Natural killer cell (primary cell): ENCODE measurements around the gene G6PC1. TPM values are rescaled to one million over a fixed set of nuclear protein-coding genes. Genes with fewer than 3 reads are reported as not detected.

Experiments used
- ATAC-seq, 3 donors: fragments of 150-1000 bp in 2 of 3; fragments of 200-7000 bp in 1 of 3; cut with Tn5 transposase; 1 replicate in 1 of 3; 2 replicates in 2 of 3; pipeline ENCODE4 v1.10.0; 2021; ENCODE audit warnings: mild to moderate bottlenecking in 2 of 3, moderate library complexity in 2 of 3
- DNase-seq, 2 donors: peaks; one replicate each; pipeline versions ENCODE4 v3.0.0 to v3.0.0-alpha.2; 2013 to 2021; ENCODE audit warnings: mixed read lengths in 1 of 2
- H3K27ac ChIP-seq: one replicate; pipeline ENCODE4 v1.5.1; 2013; ENCODE audit warnings: mild to moderate bottlenecking, low read length
- H3K27me3 ChIP-seq: one replicate; pipeline ENCODE4 v1.6.1; 2013; ENCODE audit warnings: low read length; ENCODE audit not compliant: control insufficient read depth, insufficient read depth
- H3K36me3 ChIP-seq: one replicate; pipeline ENCODE4 v1.6.1; 2013; ENCODE audit warnings: low read length; ENCODE audit not compliant: control insufficient read depth, insufficient read depth
- H3K4me1 ChIP-seq: one replicate; pipeline ENCODE4 v1.6.1; 2013; ENCODE audit warnings: low read length; ENCODE audit not compliant: control insufficient read depth, insufficient read depth
- H3K4me3 ChIP-seq: one replicate; pipeline ENCODE4 v1.5.1; 2013; ENCODE audit warnings: low read length
- H3K9me3 ChIP-seq: one replicate; pipeline ENCODE4 v1.6.1; 2013; ENCODE audit warnings: low read length; ENCODE audit not compliant: control insufficient read depth, insufficient read depth
- H3K27ac Mint-ChIP-seq, 2 donors: one replicate each; pipeline ENCODE4 v1.8.0; 2022; ENCODE audit warnings: mild to moderate bottlenecking in 2 of 2, mixed read lengths in 2 of 2, moderate library complexity in 1 of 2
- H3K27me3 Mint-ChIP-seq, 2 donors: one replicate each; pipeline ENCODE4 v1.8.0; 2022; ENCODE audit warnings: low read depth in 2 of 2, mixed read lengths in 2 of 2
- H3K36me3 Mint-ChIP-seq: one replicate; pipeline ENCODE4 v1.8.0; 2022; ENCODE audit warnings: mixed read lengths
- H3K4me1 Mint-ChIP-seq, 2 donors: one replicate each; pipeline ENCODE4 v1.8.0; 2022; ENCODE audit warnings: mixed read lengths in 2 of 2
- H3K4me3 Mint-ChIP-seq: one replicate; pipeline ENCODE4 v1.8.0; 2022; ENCODE audit warnings: mild to moderate bottlenecking, moderate library complexity, mixed read lengths
- H3K9me3 Mint-ChIP-seq, 2 donors: one replicate each; pipeline ENCODE4 v1.8.0; 2022; ENCODE audit warnings: mixed read lengths in 2 of 2
- WGBS: methylation state at CpG from one replicate; pipeline ENCODE4 v1.1.7; 2013; ENCODE audit warnings: missing lambda C conversion rate; ENCODE audit not compliant: insufficient coverage; 5-methylcytosine and 5-hydroxymethylcytosine counted together
- intact Hi-C: fragments of 100-400 bp; cut with micrococcal nuclease; formaldehyde crosslinking; loops from one replicate; pipeline ENCODE4 v1.14.2; 2022
- total RNA-seq, 4 donors: library from RNA; stranded (reverse); fragments of 120-200 nt in 1 of 4; gene quantifications; one replicate each; pipeline versions ENCODE4 v1.2.3 to v1.2.4, GENCODE V29; 2013 to 2022
- TF ChIP-seq, protein P1 (sequence below): fragments of 200-600 bp; IDR thresholded peaks from one replicate; pipeline ENCODE4 v1.8.0; 2022; ENCODE audit warnings: antibody characterized with exemption

The G6PC1 gene
- total RNA-seq, 3 donors from 2014 or later (not counting 1 experiment from before 2014, with no cell fraction given), result not detected

DNA sequence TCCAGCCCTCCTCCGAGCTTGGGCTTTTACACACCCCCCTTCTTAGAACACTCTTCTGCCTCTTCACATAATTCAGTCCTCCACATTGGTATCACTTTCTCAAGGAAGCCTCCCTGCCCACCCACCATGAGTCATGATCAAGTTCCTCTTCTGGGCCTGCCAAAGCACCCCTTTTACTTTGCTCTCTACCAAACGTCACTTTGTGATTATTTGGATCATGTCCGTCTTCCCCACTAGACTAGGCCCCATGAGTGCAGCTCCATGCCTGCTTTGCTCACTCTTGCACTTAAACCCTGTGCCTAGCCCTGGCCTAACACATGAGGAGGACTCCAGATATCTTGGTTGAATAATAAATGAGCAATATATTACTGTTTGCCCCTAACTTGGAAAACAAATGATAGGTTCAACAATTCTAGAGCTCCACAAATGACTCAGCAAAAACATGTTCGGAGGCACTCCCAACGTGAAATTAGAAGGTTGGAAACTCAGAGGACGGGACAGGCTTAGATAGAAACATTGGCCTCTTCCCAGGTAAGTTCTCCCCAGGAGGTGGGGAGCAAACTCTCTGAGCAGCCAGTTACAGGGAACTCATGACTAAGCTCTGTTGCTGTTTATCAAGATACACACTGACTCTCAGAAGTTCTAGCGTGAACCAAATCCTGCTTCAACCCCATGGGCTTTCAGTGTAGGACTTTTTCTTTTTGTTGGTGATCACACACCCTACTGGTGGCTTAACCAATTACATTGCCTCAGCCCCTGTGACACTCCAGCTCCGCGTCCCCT lies 28.3 kb downstream of the G6PC1 start:
- intact Hi-C loops, result no loop called here
- Histone ChIP-seq H3K27ac (no peak overlapping the region), H3K4me1 (no peaks in the 10 kb centered on the region), H3K4me3 (no peak overlapping the region), H3K36me3 (no peaks in the 10 kb centered on the region), H3K9me3 (no peaks in the 10 kb centered on the region), H3K27me3 (no peaks in the 10 kb centered on the region)
- H3K4me1 Mint-ChIP-seq, result peaks cover 0 to 8% of the 10 kb centered on the region in 2 donors
- no peak overlapping the region for H3K4me3 Mint-ChIP-seq
- TF ChIP-seq, protein P1, sequence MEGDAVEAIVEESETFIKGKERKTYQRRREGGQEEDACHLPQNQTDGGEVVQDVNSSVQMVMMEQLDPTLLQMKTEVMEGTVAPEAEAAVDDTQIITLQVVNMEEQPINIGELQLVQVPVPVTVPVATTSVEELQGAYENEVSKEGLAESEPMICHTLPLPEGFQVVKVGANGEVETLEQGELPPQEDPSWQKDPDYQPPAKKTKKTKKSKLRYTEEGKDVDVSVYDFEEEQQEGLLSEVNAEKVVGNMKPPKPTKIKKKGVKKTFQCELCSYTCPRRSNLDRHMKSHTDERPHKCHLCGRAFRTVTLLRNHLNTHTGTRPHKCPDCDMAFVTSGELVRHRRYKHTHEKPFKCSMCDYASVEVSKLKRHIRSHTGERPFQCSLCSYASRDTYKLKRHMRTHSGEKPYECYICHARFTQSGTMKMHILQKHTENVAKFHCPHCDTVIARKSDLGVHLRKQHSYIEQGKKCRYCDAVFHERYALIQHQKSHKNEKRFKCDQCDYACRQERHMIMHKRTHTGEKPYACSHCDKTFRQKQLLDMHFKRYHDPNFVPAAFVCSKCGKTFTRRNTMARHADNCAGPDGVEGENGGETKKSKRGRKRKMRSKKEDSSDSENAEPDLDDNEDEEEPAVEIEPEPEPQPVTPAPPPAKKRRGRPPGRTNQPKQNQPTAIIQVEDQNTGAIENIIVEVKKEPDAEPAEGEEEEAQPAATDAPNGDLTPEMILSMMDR, result no peak
- DNase-seq, result peak in 1 of 2 donors; percentile 30
- H3K9me3 Mint-ChIP-seq, result no peaks in the 10 kb centered on the region
- WGBS, result 31% methylated on average over 9 of the region's 9 CpGs
- peak; percentile 40 to 62 (median 57) for ATAC-seq
- H3K27me3 Mint-ChIP-seq, result peaks cover 0 to 6% of the 10 kb centered on the region in 2 donors
- no peaks in the 10 kb centered on the region for H3K36me3 Mint-ChIP-seq
- peak overlapping the region in 1 of 2 donors; percentile 8 for H3K27ac Mint-ChIP-seq

DNA sequence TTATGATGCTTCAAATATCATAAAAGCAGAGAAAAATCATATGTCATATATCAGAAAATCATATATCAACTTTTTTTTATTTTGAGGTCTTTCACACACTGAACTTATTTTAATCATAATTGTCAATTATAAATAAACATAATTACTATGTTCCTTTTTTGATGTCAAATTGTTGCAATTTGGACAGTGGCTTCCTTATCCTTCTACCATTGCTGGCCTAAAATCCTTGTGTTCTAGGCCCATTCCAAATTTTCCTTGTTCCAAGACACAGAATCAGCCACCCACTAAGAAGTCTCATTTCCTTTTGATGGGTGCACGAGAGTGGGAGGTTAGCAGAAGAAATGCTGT lies 28.9 kb downstream of the G6PC1 start:
- Histone ChIP-seq H3K27me3 (no peaks in the 10 kb centered on the region), H3K4me3 (no peak overlapping the region), H3K9me3 (no peaks in the 10 kb centered on the region), H3K27ac (no peak overlapping the region), H3K36me3 (no peaks in the 10 kb centered on the region), H3K4me1 (no peaks in the 10 kb centered on the region)
- Mint-ChIP-seq H3K27ac (no peak overlapping the region), H3K4me1 (peaks cover 0 to 8% of the 10 kb centered on the region in 2 donors), H3K9me3 (no peaks in the 10 kb centered on the region), H3K36me3 (no peaks in the 10 kb centered on the region), H3K4me3 (no peak overlapping the region), H3K27me3 (peaks cover 0 to 6% of the 10 kb centered on the region in 2 donors)
- intact Hi-C loops, result no loop called here
- WGBS, result 100% methylated on average over 1 of the region's 1 CpG
- TF ChIP-seq, protein P1, result no peak
- DNase-seq (no peak), ATAC-seq (no peak)

DNA sequence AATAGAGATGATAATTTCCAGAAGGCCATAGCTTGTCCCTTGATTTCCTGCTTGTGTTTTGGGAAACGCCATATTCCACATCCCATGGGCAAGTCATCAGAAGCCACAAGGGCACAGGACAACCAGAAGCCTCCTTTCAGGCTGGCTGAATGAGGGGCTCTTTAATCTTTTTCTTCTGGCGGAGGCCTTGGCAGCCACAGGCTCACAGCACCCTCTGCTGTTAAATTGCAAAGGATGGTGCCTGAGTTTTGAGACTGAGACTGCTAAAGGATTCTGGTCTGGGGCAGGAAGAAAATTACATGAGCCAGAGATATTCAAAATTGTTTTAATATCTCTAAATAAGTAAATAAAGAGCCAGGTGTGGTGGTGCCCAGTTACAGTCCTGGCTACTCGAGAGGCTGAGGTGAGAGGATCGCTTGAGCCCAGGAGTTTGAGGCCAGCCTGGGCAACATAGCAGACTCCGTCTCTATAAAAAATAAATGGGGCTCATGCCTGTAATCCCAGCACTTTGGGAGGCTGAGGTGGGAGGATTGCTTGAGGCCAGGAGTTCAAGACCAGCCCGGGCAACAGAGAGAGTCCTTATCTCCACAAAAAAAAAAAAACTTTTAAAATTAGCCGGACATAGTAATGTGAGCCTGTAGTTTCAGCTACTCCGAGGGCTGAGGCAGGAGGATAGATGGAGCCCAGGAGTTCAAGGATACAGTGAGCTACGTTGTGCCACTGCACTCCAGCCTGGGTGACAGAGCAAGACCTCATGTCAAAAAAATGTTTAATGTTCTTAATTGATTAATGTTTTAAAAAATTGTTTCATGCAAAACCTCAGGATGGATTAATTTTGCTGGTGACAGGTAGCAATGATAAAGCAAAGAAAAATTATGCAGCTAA lies 37.4 kb downstream of the G6PC1 start:
- no peaks in the 10 kb centered on the region for H3K9me3 Mint-ChIP-seq
- H3K4me3 Mint-ChIP-seq, result no peak overlapping the region
- intact Hi-C loops, result loop anchor here (5.0 kb wide), 1 partner anchor 216 kb away; no protein-coding TSS in a partner anchor
- Histone ChIP-seq H3K4me1 (no peaks in the 10 kb centered on the region), H3K4me3 (no peak overlapping the region), H3K27ac (no peak overlapping the region), H3K27me3 (no peaks in the 10 kb centered on the region), H3K9me3 (no peaks in the 10 kb centered on the region), H3K36me3 (no peaks in the 10 kb centered on the region)
- TF ChIP-seq, protein P1, result no peak
- H3K4me1 Mint-ChIP-seq, result no peaks in the 10 kb centered on the region
- DNase-seq, result peak in 1 of 2 donors; percentile 48
- 53% methylated on average over 8 of the region's 9 CpGs for WGBS
- ATAC-seq, result no peak
- no peaks in the 10 kb centered on the region for H3K36me3 Mint-ChIP-seq
- peaks cover 0 to 4% of the 10 kb centered on the region in 2 donors for H3K27me3 Mint-ChIP-seq
- H3K27ac Mint-ChIP-seq, result no peak overlapping the region
